Fibroblast of upper back skin (primary cell): ENCODE measurements around the gene OTUD4.
"Not testable (repeated sequence)": the region's sequence is repeated elsewhere in the genome, so short reads cannot be mapped to it uniquely, and the experiment has no call there.

Experiments used
- DNase-seq: peaks from one replicate; pipeline ENCODE4 v3.0.0-alpha.2; 2013

Gene OTUD4, protein sequence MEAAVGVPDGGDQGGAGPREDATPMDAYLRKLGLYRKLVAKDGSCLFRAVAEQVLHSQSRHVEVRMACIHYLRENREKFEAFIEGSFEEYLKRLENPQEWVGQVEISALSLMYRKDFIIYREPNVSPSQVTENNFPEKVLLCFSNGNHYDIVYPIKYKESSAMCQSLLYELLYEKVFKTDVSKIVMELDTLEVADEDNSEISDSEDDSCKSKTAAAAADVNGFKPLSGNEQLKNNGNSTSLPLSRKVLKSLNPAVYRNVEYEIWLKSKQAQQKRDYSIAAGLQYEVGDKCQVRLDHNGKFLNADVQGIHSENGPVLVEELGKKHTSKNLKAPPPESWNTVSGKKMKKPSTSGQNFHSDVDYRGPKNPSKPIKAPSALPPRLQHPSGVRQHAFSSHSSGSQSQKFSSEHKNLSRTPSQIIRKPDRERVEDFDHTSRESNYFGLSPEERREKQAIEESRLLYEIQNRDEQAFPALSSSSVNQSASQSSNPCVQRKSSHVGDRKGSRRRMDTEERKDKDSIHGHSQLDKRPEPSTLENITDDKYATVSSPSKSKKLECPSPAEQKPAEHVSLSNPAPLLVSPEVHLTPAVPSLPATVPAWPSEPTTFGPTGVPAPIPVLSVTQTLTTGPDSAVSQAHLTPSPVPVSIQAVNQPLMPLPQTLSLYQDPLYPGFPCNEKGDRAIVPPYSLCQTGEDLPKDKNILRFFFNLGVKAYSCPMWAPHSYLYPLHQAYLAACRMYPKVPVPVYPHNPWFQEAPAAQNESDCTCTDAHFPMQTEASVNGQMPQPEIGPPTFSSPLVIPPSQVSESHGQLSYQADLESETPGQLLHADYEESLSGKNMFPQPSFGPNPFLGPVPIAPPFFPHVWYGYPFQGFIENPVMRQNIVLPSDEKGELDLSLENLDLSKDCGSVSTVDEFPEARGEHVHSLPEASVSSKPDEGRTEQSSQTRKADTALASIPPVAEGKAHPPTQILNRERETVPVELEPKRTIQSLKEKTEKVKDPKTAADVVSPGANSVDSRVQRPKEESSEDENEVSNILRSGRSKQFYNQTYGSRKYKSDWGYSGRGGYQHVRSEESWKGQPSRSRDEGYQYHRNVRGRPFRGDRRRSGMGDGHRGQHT

DNA sequence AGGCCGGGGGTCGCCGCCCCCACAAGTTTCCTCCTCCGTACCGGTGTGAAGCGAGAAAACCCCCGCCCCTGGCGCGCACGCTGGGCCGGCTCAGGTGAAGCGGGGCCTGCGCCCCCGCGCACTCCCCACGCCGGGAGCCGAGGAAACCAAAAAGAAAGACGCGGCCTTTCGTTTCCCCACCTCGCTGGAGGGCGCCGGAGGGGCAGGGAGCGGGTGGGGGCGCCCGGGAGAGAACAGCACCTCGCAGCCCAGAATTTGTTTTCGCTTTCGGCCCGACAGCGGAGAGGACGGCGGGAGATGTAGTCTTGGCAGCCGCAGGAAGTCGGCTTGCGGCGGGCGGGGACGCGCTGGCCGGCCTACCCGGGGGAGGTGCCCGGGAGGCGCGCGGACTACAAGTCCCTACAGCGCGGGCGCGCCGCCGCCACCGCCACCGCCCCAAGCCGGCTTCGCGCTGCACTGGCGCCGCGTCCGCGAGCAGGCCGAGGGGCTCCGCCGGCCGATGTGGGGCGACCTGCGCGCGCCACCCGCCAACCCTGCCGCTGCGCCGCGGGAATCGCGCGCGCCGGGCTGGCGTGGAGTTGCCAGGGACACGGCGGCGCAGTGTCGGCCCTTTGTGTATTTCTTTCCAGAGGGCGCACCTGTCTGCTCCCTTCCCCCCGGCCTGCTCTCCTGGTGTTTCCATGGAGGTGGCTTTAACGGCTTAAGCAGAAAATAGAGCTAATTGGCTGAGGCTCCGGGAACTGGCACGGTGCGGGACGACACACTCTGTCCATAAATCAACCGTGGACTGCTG lies at the start of gene OTUD4:
TSS of gene OTUD4 (minus strand) at position 292 of the 793 bp plus-strand sequence. CDS start 616 bp downstream, outside the sequence.
- DNase-seq: peak; percentile 95

DNA sequence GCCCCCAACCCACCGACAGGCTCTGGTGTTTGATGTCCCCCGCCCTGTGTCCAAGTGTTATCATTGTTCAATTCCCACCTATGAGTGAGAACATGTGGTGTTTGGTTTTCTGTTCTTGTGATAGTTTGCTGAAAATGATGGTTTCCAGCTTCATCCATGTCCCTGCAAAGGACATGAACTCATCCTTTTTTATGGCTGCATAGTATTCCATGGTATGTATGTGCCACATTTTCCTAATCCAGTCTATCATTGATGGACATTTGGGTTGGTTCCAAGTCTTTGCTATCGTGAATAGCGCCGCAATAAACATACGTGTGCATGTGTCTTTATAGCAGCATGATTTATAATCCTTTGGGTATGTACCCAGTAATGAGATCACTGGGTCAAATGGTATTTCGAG lies 42.8 kb upstream of the OTUD4 start:
- DNase-seq: not testable (repeated sequence)

DNA sequence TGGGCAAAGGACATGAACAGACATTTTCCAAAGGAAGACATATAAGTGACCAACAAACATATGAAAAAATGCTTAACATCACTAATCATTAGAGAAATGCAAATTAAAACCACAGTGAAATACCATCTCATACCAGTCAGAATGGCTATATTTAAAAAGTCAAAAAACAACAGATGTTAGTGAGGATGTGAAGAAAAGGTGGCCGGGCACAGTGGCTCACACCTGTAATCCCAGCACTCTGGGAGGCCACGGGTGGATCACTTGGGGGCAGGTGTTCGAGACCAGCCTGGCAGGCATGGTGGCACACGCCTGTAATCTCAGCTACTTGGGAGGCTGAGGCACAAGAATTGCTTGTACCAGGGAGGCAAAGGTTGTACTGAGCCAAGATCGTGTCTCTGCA lies 41.1 kb upstream of the OTUD4 start:
- not testable (repeated sequence) for DNase-seq

DNA sequence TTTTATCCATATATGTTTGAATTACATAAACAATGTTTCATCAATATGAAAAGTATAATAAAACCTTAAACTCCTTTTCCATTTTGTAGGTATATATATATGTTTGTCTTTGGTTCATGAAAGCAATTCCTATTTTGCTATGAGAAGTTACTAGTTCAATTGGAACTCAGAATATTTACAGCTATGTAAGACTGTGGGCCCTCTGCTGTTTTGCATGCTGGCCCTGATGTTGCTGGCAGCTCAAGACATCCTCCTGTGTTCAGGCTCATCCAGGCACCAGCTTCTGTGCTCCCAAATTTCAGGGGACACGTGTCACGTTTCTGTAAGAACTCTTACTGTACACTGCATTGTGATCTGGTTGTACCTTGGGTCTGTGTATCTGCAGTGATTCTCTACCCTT lies 38.7 kb upstream of the OTUD4 start:
- DNase-seq: no peak

DNA sequence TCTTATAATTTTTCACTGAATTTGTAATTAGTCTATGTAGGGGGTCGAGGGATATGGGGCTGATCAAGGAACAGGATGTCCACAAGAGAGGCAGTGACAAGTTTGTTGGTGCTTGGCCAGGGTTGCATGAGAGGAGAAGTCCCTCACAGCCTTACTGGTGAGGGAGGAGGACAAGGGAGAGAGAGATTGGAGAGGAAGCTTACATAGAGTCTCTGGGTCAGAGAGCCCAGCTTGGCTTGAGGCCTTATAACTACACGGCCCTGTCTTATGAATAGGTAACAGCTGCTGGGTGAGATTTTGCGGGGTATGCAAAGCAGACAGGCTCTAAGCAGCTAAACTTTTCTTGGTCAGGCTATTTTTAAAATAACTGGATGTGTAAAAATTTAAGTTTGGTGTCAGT lies 37.9 kb upstream of the OTUD4 start:
- DNase-seq: no peak

DNA sequence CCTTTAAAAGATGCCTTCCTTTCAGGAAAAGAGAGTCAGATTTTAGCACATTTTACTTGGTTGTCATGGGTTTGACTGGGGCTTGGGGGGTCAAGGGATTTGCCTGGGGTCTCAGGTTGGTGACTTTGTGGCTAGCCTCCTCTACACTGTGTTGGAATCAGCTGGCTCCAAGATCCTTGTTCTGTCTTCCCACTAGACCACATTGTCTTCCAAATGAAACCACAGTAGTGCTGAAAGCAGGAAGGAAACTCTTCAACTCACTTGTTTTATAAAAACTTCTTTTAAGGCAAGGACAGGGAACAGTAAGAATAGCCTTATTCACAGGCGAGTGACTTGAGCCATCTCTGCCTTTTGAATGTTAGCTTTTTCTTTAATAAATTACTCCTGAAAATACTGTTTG lies 37.0 kb upstream of the OTUD4 start:
- DNase-seq: no peak

DNA sequence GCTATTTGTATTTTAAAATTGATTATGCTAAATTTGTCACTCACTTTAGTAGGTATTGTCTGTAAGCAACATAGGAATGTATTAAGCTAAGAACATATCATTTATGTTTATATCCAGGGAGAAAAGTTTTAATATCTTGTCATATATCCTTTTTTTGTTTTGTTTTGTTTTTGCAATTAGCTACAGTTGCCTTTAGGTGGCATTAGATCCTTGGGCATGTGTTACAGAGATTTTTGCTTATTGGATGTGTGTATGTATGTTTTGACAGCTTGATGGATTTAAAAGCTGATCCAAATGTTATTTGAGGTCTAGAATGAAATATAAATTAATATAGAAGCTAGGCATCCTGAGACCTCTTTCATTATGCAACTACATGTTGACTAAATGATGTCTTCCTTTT lies 36.1 kb upstream of the OTUD4 start:
- DNase-seq: peak; percentile 54

DNA sequence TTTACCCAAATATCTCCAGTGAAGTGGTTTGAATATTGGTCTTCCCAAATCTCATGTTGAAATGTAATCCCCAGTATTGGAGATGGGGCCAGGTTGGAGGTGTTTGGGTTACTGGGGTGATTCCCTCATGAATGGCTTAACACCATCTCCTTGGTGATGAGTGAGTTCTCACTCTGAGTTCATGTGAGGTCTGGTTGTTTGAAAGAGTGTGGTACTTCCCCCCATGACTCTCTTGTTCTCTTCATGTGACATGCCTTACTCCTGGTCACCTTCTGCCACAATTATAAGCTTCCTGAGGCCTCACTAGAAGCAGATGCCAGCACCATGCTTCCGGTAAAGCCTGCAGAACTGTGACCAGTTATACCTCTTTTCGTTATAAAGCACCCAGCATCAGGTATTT lies 32.9 kb upstream of the OTUD4 start:
- no peak for DNase-seq

DNA sequence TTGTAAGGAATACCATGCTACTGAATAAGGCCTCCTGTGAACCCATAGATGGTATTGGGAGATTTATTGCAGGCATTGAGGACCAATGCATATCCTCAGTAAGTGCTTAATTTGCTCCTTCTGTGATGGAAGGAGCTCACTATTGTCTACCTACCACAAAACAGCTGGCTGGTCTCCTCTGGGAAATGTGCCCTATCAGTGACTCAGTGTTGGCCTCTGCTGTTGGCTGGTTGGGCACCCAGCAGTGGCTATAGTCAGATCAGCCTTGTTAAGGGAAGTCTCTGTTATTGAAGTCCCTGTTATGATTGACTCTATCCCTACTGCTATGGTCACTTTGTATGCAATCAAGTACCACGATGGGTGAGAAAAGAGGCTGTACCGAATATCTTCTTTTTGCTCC lies 27.5 kb upstream of the OTUD4 start:
- no peak for DNase-seq

DNA sequence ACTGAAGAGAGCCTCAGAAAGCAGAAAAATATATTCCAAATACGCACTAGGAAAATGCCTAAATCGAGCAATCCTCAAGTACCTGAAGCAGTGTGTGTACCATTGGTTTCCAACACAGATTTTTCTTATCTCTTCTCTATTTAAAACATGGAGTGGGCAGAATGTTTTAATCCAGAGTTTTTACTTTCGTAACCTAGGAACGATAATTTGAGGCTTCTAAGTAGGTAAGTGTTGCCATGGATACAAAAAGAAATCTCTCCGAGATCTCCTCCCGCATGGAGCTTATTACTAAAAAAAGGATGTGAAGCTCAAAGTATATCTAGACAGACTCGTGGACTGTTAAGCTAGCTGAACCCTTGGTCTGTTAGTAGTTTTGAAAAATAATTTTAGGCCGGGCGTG lies 23.0 kb upstream of the OTUD4 start:
- DNase-seq: no peak

DNA sequence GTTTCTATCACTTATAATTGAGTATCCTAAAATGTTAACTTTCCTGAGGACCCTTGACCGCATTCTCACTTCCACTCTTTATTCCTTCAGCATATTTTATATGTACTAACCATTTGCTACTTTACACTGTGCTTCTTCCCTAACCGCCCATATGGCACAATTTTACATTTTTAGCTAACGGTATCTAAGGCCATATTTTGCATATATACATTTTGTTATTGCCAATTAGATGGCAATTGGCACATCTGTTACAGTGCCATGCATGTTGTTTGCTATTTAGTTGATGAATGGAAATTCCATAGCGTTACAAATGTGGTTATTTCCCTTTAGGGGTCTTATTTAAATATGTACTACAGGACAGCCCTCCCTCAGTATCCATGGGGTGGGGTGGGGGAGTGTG lies 20.0 kb upstream of the OTUD4 start:
- no peak for DNase-seq

DNA sequence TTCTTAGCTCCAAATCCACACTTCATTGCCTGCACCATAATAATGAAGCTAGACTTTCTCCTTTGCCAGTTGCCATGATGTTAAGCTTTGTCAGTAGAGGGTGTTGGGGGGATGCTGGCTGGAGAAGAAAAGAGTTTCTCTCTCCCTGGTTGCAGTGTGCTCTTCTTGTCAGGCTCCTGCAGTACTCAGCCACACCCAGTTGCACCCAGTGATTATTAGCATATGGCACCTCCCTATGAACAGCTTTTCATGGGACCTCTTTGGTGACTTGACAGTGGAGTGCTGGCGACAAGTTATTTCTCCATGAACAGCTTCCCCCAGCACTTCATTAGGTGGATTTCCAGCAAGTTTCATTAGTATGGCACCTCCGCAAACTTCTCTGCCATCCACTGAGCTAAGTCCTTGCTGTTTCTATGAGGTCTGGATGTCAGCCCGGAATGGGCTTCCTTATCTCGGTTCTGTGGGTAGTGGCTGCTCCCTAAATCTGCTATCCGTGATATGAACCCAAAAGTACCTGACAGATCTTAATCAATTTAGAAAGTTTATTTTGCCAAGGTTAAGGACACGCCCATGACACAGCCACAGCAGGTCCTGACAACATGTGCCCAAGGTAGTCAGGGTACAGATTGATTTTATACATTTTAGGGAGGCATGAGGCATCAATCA lies 18.8 kb upstream of the OTUD4 start:
- no peak for DNase-seq

DNA sequence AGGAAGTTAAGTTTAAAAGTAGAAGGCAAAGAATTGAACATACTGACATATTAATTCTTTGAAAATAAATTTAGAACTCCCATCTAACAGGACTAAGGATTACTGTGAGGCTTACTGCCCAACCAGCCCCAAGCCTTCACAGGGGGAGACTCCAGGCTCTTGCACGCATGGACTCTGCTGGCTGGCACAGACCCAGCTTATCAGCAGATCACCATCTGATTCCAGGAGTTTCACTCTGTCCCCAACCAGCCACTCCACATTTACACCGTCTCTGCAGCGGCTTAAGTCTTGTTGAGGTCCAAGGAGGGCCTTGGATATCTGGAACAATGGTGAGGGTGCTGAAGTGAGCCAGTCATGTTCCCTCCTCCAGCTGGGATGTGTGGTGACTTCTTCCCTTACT lies 16.4 kb upstream of the OTUD4 start:
- DNase-seq: no peak

DNA sequence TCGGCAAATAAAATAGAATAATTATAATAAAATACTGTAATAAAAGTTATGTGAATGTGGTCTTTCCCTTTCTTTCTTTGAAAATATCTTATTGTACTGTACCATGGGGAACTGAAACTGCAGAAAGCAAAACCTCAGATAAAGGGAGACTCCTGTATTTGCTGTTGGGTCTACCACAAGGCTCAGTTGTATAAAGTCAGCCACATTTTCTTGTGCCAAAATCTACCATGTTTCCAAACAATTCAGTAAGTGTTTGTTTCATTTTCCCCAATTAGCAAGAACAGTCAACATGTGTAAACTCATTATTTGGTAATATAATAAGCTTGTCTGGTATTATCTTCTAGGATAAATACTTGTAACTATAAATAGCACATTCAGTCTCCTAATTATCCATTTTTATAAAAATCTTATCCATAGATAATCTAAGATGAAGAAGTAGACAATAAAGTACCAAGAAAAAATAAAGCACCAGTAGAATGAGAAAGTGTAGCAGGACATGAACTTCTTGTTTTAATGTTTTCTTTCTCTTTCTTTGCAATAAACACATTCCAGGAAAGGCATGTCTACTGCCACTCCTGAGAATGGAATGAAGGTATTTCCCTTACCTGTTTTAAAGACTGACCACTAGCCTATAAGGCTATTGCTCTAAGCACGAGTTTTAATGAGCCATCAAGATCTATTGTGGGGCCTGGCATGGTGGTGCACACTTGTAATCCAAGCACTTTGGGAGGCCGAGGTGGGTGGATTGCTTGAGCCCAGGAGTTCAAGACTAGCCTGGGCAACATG lies 15.0 kb upstream of the OTUD4 start:
- DNase-seq: no peak

DNA sequence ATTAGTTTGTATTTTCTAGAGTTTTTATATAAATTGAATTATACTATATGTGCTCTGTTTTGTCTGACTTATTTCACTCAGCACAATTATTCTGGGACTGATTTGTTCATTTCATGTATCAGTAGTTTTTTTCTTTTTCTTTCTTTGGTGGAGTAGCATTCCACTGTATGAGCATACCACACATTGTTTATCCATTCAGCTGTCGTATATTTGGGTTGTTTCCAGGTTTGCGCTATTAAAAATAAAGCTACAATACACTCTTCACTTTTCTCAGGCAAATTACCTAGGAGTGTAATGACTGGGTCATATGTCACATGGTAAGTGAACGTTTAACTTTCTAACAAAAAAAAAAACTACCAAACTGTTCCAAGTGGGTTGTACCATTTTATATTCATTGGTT lies 9.6 kb upstream of the OTUD4 start:
- no peak for DNase-seq

DNA sequence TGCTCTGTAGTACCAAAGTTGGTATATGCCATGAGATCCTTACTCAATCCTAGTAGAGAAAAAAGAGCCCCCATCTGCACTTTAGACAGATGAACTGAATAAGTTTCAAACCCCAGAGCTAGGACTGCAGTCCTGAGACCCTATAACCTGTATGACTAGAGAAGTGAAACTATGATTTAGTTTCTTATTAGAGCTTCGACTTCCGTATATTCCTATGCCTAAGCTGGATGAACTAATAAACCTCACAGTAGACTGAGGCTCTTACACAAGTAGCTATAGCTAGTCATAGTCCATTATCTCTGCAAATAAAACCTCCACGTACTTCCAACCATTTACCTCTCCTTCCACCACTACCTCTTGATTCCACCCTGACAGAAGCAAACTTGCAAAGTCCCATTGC lies 6.3 kb upstream of the OTUD4 start:
- DNase-seq: no peak

DNA sequence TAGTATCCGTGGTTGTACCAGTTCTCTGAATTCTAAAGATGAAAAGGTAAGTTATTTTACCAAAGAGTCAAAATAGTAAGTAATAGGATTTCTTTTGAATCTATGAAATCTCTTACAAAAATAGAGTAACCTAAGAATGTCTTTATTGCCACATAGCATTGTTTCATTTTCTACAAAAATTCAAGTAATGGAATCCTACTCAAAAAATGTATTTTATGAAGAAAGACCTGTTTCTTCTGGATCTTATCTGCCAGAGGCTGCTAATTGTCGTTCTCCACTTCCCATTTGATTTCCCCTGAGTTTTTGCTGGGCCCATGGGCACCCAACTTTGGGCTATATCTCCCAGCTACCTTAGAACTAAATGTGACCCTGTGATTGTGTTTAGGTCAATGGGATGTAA lies 3.2 kb upstream of the OTUD4 start:
- DNase-seq: no peak

DNA sequence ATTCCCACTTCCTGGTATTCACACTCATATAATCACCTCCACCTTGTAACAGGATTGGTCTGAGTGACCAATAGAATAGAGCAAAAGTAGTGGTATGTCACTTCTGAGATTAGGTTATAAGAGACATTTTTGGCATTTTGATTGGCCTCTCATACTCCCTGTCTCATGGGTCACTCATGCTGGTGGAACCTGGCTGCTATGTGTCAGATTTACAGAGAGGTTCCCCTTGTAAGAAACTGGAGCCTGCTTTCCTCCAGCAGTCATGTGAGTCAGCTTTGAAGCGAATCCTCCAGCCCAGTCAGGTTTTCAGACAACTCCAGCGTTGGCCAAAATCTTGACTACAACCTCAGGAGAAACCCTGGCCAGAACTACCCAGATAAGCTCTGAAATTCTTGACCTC lies 2.6 kb upstream of the OTUD4 start:
- no peak for DNase-seq

DNA sequence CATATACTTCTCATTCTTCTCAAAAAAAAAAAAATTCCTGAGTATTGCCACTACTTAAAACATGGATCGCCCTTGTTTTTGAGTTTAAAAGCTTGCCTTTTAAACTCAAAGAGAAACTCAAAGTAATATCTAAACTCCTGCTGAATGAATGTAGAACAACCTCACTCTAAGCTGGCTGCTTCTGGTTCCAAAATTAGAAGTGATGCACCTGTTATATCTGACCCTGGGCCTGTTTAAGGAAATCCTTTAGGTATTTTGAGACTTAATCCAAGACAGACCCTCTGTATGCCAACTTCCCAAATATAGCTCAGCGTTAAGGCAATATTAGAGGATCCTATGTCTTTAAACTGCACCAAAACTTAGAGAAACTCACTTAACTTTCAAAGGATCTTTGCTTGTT lies 1.8 kb upstream of the OTUD4 start:
- no peak for DNase-seq

DNA sequence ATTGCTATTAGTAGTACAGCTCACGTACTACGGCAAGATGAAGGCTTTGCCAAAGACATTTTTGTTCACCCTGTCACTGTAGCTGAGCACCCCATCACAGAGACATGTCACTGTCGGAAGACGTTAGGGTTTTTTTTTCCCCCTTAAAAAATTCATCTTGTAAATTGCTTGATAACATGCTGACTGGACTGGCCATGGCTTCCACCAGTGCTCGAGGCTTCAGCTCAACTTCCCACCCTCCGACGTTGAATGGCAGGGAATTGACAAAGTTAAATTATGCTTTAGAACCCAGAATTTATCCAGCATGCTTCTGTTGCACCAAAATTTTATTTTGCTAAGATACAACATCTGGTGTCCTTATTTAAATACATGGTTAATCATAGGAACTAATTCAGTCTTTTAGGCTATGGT lies 707 bp upstream of the OTUD4 start:
- no peak for DNase-seq

DNA sequence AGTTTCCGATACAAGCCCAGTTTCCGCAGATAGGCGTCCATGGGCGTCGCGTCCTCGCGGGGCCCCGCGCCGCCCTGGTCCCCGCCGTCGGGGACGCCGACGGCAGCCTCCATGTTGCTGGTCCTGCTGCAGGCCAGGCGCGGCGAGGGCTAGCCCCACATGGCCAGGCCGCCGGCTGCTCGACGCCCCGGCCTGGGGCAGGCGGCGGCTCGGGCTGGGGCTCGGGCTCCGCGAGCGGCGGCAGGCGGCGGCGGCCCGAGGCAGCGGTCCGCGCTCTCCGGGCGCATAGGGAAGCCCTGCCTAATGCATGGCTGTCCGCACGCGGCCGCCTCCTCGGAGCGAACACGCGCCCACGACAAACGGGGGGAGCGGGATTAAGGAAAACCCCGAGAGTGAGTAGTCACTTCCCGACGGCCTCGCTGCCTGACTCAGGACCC lies 510 bp downstream of the OTUD4 start:
- peak; percentile 30 for DNase-seq
